Neural cell (in vitro differentiated cells): ENCODE results near the gene FHOD1. TPM values are rescaled to one million over a fixed set of nuclear protein-coding genes. Genes with fewer than 3 reads are reported as not detected.
A peak's percentile ranks its signal among the peaks of the same experiment; 100 is the strongest.

Experiments used
- H2AFZ ChIP-seq: fragments of 200-600, 300-800 bp; sonication (generic), shearing (Covaris generic); 2 replicates; pipeline ENCODE4 v1.6.0; 2014; ENCODE audit warnings: low read depth, mild to moderate bottlenecking, antibody characterized with exemption, low read length, moderate library complexity
- H3F3A ChIP-seq: fragments of 200-600 bp; shearing (Covaris generic); 2 replicates; pipeline ENCODE4 v1.6.1; 2016; ENCODE audit warnings: mild to moderate bottlenecking, moderate library complexity, mixed read lengths, antibody characterized with exemption, low read length; ENCODE audit not compliant: insufficient read depth, poor library complexity, severe bottlenecking
- H3K27ac ChIP-seq: fragments of 200-600, 300-800 bp; sonication (generic), shearing (Covaris generic); 2 replicates; pipeline ENCODE4 v1.5.1; 2014; ENCODE audit warnings: mild to moderate bottlenecking, low read length, moderate library complexity
- H3K27me3 ChIP-seq: fragments of 300-800, 200-600 bp; sonication (generic), shearing (Covaris generic); 2 replicates; pipeline ENCODE4 v1.6.0; 2014; ENCODE audit warnings: mild to moderate bottlenecking, low read depth, low read length, moderate library complexity; ENCODE audit not compliant: insufficient read depth
- H3K36me3 ChIP-seq: fragments of 300-800, 200-600 bp; sonication (generic), shearing (Covaris generic); 2 replicates; pipeline ENCODE4 v1.5.1; 2014; ENCODE audit warnings: mild to moderate bottlenecking, antibody characterized with exemption, low read length, moderate library complexity; ENCODE audit not compliant: insufficient read depth
- H3K4me2 ChIP-seq: fragments of 300-800, 200-600 bp; sonication (generic), shearing (Covaris generic); 2 replicates; pipeline ENCODE4 v1.6.0; 2014; ENCODE audit warnings: mild to moderate bottlenecking, low read length
- H3K4me3 ChIP-seq: fragments of 300-800, 200-600 bp; sonication (generic), shearing (Covaris generic); 2 replicates; pipeline ENCODE4 v1.5.1; 2014; ENCODE audit warnings: mild to moderate bottlenecking, low read length, moderate library complexity
- H3K79me2 ChIP-seq: fragments of 200-600 bp; shearing (Covaris generic); replicated peaks from 2 replicates; pipeline ENCODE4 v1.6.0; 2014; ENCODE audit warnings: mild to moderate bottlenecking, low read length, moderate library complexity; ENCODE audit not compliant: insufficient read depth
- H3K9ac ChIP-seq: fragments of 300-800, 200-600 bp; sonication (generic), shearing (Covaris generic); 2 replicates; pipeline ENCODE4 v1.6.1; 2016; ENCODE audit warnings: mild to moderate bottlenecking, low read length, mixed read lengths
- H3K9me2 ChIP-seq: fragments of 200-600 bp; shearing (Covaris generic); 2 replicates; pipeline ENCODE4 v1.6.1; 2016; ENCODE audit warnings: mild to moderate bottlenecking, low read length, mixed read lengths; ENCODE audit not compliant: insufficient read depth
- H3K9me3 ChIP-seq: fragments of 200-600, 300-800 bp; sonication (generic), shearing (Covaris generic); 2 replicates; pipeline ENCODE4 v1.6.1; 2016; ENCODE audit warnings: mild to moderate bottlenecking, mixed run types, low read length, moderate library complexity, mixed read lengths
- H4K20me1 ChIP-seq: fragments of 200-600 bp; shearing (Covaris generic); 2 replicates; pipeline ENCODE4 v1.6.1; 2016; ENCODE audit warnings: mild to moderate bottlenecking, mixed run types; ENCODE audit not compliant: insufficient read depth
- CTCF ChIP-seq: fragments of 450-650 bp; IDR thresholded peaks from 2 replicates; pipeline ENCODE4 v1.5.1; 2014; ENCODE audit warnings: antibody characterized with exemption, mild to moderate bottlenecking, moderate library complexity; ENCODE audit not compliant: poor library complexity, severe bottlenecking
- EP300 ChIP-seq: fragments of 450-650 bp; conservative IDR thresholded peaks from 2 replicates; pipeline ENCODE4 v1.6.1; 2014; ENCODE audit warnings: antibody characterized with exemption, mild to moderate bottlenecking, moderate library complexity; ENCODE audit not compliant: poor library complexity, severe bottlenecking
- EZH2 ChIP-seq: fragments of 200-600, 300-800 bp; shearing (Covaris generic), sonication (generic); IDR thresholded peaks from 2 replicates; pipeline ENCODE4 v1.6.1; 2014; ENCODE audit warnings: antibody characterized with exemption, low read length, borderline replicate concordance, mild to moderate bottlenecking; ENCODE audit not compliant: insufficient read depth, poor library complexity, severe bottlenecking
- MXI1 ChIP-seq: fragments of 450-650 bp; conservative IDR thresholded peaks from 2 replicates; pipeline ENCODE4 v1.6.1; 2014; ENCODE audit warnings: antibody characterized with exemption, mild to moderate bottlenecking; ENCODE audit not compliant: poor library complexity, severe bottlenecking
- POLR2AphosphoS5 ChIP-seq: IDR thresholded peaks from 2 replicates; pipeline ENCODE4 v1.6.1; 2012
- RAD21 ChIP-seq: fragments of 450-650 bp; conservative IDR thresholded peaks from 2 replicates; pipeline ENCODE4 v1.6.1; 2014; ENCODE audit warnings: antibody characterized with exemption, mild to moderate bottlenecking, moderate library complexity
- REST ChIP-seq: IDR thresholded peaks from 2 replicates; pipeline ENCODE4 v1.6.1; 2012; ENCODE audit warnings: borderline replicate concordance
- SMC3 ChIP-seq: fragments of 450-650 bp; conservative IDR thresholded peaks from 2 replicates; pipeline ENCODE4 v1.6.1; 2014; ENCODE audit warnings: antibody characterized with exemption, mild to moderate bottlenecking, moderate library complexity; ENCODE audit not compliant: poor library complexity
- TAF1 ChIP-seq: IDR thresholded peaks from 2 replicates; pipeline ENCODE4 v1.6.1; 2012; ENCODE audit warnings: low read depth
- polyA plus RNA-seq: library from polyadenylated mRNA; depleted of rRNA; stranded (reverse); fragments of >200 nt; gene quantifications from 2 replicates; pipeline ENCODE4 v1.2.3, GENCODE V29; 2014

FHOD1 gene
- polyA plus RNA-seq, 1 donor from 2014 or later = 6.3 TPM

GRCh38 chr16:67192781-67193361 lies 54.4 kb downstream of the FHOD1 start:
- Histone ChIP-seq H3F3A (no peaks in the 10 kb centered on the region), H3K27me3 (no peaks in the 10 kb centered on the region), H3K9me3 (no peaks in the 10 kb centered on the region), H3K9me2 (no peaks in the 10 kb centered on the region), H3K36me3 (no peaks in the 10 kb centered on the region), H3K9ac (peak overlapping the region; percentile 89), H3K27ac (peak overlapping the region; percentile 48), H2AFZ (peak overlapping the region; percentile 52), H4K20me1 (no peaks in the 10 kb centered on the region), H3K4me3 (peak overlapping the region; percentile 100), H3K79me2 (peaks cover 15% of the 10 kb centered on the region), H3K4me2 (peak overlapping the region; percentile 86)
- TF ChIP-seq MXI1 (no peak), POLR2AphosphoS5 (no peak), SMC3 (no peak), RAD21 (no peak), CTCF (no peak), EP300 (no peak), REST (no peak), TAF1 (no peak), EZH2 (no peak)

GRCh38 chr16:67191995-67192681 lies 55.1 kb downstream of the FHOD1 start, which contains the start of gene E2F4:
E2F4 (plus strand) TSS chr16:67192155; CDS start chr16:67192228, 73 bp downstream.
- Histone ChIP-seq H3K9me3 (no peaks in the 10 kb centered on the region), H3K4me2 (peak within 1 kb of the TSS; percentile 86), H3K9me2 (no peaks in the 10 kb centered on the region), H3K4me3 (peak within 1 kb of the TSS; percentile 100), H3K36me3 (no peaks in the 10 kb centered on the region), H3K79me2 (peaks cover 15% of the 10 kb centered on the region), H4K20me1 (no peaks in the 10 kb centered on the region), H3K9ac (peak within 1 kb of the TSS; percentile 89), H3K27ac (peak within 1 kb of the TSS; percentile 48), H2AFZ (peak within 1 kb of the TSS; percentile 52), H3F3A (no peaks in the 10 kb centered on the region), H3K27me3 (no peaks in the 10 kb centered on the region)
- no peak for TF ChIP-seq CTCF
- peak; percentile 92 for TF ChIP-seq MXI1
- peak; percentile 58 for TF ChIP-seq TAF1
- TF ChIP-seq EP300 = peak; percentile 50
- TF ChIP-seq SMC3 = peak; percentile 33
- TF ChIP-seq REST = no peak
- peak; percentile 81 for TF ChIP-seq POLR2AphosphoS5
- TF ChIP-seq RAD21 = no peak
